HG02885 (cell line): ENCODE results near the gene CORIN.
A peak's percentile ranks its signal among the peaks of the same experiment; 100 is the strongest.
"Not testable (repeated sequence)": the region's sequence is repeated elsewhere in the genome, so short reads cannot be mapped to it uniquely, and the experiment has no call there.

Experiments used
- ATAC-seq: cut with Tn5 transposase; IDR thresholded peaks from one replicate; pipeline ENCODE4 v1.9.1; 2021; ENCODE audit warnings: mild to moderate bottlenecking; ENCODE audit not compliant: unreplicated experiment, poor library complexity

CORIN gene

GRCh38 chr4:47786958-47787370 lies 50.9 kb downstream of the CORIN start:
- peak; percentile 94 for ATAC-seq

DNA sequence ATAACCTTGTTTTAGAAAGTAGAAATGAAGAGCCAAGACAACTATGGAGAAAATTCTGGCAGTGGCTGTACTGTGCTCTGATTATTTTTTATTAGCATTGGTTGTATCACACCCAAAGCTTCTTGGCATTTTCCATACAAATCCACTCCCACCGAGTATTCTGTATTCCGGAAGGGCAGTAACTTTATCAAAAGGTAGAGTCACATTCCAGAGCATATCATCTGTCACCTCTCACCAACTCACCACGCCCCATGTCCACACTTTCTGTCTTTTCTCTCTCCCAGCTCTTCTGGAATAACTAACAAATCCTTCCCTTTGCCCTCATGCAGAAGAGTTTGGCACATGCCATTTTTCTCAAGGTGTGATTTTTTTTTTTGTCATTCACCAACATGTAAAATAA lies 52.7 kb downstream of the CORIN start:
- ATAC-seq, result no peak

DNA sequence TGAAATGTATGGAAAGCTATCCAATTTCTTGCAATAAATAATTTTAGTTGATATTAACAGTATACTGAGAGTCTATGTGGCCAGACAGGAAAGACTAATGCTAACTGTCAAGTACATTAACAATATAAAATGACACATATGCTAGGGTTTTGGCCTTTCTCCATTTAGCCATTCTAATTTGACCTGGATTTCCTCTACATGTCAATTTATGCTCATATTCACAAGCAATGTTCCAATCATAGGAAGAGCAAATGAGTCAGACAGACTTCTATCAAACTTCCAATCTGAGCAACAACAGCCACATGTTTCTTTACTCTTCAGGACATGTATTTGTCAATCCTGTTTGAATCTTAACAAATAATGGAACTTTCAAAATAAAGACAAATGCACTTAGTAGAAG lies 53.6 kb downstream of the CORIN start:
- ATAC-seq, result no peak

GRCh38 chr4:47776353-47776752 lies 61.5 kb downstream of the CORIN start:
- ATAC-seq, result no peak

DNA sequence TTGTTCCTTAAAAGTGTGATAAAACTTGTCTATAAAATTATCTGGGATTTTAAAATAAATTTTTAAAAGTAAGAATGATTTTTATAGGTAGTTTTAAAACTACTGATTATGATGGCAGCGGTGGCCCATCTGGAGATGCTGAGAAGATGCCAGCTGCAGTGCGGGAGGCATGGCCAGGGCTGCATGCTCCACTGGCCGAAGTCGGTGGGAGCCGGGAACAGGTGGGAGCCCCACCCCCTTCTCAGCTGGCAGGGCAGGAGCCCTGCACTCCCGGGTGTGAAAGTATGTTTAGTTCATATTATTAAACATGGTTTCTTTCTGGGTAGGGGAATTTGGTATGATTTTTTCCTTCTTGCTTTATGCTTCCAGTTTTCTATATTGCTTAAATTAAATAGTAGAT lies 63.8 kb downstream of the CORIN start:
- ATAC-seq, result no peak

GRCh38 chr4:47771020-47771419 lies 66.8 kb downstream of the CORIN start:
- ATAC-seq, result no peak

DNA sequence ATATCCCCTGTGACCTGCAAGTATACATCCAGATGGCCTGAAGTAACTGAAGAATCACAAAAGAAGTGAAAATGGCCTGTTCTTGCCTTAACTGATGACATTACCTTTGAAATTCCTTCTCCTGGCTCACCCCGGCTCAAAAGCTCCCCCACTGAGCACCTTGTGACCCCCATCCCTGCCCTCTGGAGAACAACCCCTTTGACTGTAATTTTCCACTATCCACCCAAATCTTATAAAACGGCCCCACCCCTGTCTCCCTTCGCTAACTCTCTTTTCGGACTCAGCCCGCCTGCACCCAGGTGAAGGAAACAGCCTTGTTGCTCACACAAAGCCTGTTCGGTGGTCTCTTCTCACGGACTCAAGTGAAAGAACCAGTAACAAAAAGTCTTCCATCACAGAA lies 69.9 kb downstream of the CORIN start:
- not testable (repeated sequence) for ATAC-seq

GRCh38 chr4:47763279-47763678 lies 74.6 kb downstream of the CORIN start:
- no peak for ATAC-seq

DNA sequence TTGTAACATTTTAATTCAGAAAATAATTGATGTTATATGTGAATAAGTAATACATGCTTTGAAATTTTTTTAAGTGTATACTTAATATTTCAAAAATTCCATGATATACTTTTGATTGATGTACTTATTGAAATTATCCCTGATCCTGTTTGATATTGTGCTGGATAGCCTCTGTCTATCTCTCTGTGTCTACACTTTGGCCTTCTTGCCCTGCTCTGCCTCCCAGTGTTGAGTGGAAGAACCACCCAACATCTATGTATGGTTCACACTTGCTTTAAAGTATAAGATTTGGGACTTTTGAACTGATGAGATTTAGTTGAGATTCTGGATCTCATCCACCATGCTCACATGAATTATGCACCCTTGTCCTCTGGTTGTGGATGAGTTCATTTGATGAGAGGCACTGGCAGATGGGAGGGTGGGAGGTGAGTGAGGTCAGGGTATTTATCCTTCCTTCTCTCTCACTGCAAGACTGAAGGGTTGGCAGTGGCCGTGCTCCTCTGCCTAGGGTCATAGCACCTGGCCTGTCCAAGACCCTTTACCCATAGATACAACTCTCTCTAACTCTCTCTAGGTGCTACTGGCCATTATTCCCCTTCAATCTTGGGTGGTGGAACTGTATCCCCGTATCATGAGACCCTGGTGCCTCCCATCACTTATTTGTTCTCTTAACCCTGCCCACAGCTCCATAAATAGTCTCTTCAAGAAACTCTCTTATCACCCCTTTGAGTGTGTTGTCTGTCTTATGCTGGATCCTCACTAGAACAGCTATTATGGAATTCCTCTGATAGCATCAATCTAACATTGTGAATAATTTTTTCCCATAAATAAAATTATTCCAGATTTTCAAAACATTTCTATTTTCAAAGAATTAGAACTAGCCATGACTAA lies 75.2 kb downstream of the CORIN start:
- ATAC-seq, result no peak

DNA sequence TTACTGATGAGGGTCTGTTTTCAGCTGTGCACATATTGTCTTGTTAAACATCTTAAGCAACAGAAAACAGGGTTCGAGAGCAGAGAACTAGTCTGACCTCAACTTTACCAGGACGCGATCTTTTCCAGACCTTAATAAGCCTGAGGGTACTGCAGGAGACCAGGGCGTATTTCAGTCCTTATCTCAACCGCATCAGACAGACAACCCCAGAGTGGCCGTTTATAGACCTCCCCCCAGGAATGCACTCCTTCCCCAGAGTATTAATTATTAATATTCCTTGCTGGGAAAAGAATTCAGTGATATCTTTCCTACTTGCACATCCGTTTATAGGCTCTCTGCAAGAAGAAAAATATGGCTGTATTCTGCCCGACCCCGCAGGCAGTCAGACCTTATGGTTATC lies 84.6 kb downstream of the CORIN start:
- ATAC-seq, result not testable (repeated sequence)

GRCh38 chr4:47752214-47752613 lies 85.7 kb downstream of the CORIN start:
- ATAC-seq, result no peak

- ATAC-seq, result no peak
Observed at GRCh38 chr4:47750788-47751187, 87.1 kb downstream of the CORIN start.

- ATAC-seq, result no peak
Observed at GRCh38 chr4:47749858-47750257, 88.0 kb downstream of the CORIN start.

GRCh38 chr4:47749060-47749459 lies 88.8 kb downstream of the CORIN start:
- ATAC-seq, result no peak

DNA sequence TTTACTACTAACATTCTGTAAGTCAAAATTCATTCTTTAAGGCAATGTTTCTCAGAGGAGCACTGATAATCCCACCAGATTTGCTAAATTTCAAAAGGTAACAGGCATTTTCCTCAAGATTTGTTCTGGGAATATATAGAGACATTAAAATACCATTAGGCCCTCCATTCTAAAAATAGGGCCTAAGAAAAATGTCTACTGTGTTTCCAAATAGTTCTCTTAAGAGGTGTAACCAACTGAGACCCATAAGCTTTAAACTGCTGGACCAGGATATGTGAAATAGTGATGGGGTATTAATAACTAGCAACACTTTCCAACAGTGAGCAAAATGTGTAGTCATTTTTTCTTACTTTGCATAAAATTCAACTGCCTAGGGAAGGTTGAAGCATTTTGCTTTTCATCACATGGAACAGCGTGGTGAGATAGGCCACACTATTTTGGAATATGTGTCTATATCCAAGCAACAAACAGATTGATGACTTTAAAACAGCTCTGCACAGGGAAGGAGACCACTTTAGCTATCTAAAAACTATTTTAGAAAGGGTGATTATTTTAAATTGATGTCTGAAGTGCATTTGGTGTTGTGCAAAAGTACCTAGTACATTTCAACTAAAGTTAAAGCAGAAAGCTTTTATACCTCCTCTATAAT lies 89.9 kb downstream of the CORIN start:
- no peak for ATAC-seq

- no peak for ATAC-seq
Observed at GRCh38 chr4:47747211-47747610, 90.7 kb downstream of the CORIN start.

DNA sequence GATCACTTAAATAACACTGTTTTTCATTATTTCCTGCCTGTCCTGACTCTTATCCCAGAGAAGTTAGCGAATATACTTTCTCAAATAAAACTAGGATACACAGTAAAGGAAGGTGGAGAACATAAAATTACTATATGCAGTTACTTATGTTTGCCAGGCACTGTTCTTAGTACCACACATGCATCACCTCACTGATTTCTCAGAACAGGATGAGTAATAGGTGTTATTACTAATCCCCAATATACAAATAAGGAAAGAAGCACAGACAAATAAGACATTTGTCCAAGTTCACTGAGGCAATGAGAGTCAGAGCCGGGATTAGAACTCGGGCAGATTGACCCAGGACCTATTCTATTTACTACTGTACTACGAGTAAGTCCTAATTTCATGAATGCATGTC lies 91.7 kb downstream of the CORIN start:
- no peak for ATAC-seq

GRCh38 chr4:47744843-47745382 lies 93.0 kb downstream of the CORIN start:
- ATAC-seq, result no peak

DNA sequence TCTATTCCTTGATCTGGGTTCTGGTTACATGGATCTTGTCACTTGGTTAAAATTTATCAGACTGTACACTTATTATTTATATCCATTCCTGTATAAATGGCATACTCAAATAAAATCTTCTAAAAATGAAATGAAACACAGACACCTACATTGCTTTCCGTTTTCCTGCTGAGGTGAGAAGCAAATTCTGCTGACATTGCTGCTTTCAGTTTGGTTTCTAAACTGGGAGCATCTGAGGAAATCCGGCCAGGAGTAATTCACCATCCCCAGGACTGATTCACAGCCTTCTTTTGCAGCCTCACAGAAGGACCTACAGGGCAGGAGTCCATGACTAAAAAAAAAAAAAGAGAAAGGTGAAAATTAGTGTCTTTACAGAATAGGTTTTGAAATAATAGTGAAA lies 93.6 kb downstream of the CORIN start:
- no peak for ATAC-seq

DNA sequence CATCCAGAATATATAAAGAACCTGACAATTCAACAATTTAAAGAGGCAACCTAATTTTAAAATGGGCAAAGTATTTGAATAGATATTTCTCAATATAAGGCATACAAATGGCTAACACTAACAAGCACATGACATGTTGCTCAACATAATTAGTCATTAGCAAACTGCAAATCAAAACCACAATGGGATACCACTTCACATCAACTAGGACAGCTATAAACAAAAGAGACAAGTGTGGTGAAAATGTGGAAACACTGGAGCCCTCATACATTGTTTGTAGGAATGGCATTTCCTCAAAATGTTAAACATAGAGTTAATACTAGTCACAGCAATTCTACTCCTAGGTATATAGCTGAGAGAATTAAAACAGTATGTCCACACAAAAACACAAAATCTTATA lies 96.7 kb downstream of the CORIN start:
- ATAC-seq, result no peak

- ATAC-seq, result no peak
Observed at GRCh38 chr4:47737326-47737725, 100.5 kb downstream of the CORIN start.

GRCh38 chr4:47736555-47736954 lies 101.3 kb downstream of the CORIN start:
- ATAC-seq, result no peak
